Amniotic stem cell (primary cell): ENCODE measurements around the gene PWWP2B.
"Not testable (repeated sequence)": the region's sequence is repeated elsewhere in the genome, so short reads cannot be mapped to it uniquely, and the experiment has no call there.

Experiments
- DNase-seq: peaks from one replicate; lab custom pipeline; 2025; lab: John Stamatoyannopoulos, UW

Gene PWWP2B

DNA sequence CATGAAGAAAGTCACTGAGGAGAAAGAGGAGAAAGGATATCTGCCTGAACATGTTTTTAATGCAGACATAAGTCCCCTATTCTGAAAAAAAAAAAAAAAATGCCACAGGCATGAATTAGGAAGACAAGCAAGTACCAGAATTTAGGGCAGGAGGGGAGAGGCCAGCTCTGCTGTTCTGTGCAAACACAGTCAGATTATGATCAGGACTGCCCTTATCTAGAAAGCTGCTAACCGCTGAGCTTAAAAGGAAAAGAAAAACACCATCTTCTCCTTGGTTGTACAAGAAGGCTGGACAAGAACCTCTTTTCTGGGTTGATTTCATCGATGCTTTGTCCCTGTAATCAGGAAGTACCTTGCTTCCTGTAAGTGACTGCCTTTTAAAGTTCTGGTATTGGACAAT lies 15.3 kb upstream of the PWWP2B start:
- no peak for DNase-seq

- no peak for DNase-seq
Observed at GRCh38 chr10:132382231-132382922, 14.6 kb upstream of the PWWP2B start.

DNA sequence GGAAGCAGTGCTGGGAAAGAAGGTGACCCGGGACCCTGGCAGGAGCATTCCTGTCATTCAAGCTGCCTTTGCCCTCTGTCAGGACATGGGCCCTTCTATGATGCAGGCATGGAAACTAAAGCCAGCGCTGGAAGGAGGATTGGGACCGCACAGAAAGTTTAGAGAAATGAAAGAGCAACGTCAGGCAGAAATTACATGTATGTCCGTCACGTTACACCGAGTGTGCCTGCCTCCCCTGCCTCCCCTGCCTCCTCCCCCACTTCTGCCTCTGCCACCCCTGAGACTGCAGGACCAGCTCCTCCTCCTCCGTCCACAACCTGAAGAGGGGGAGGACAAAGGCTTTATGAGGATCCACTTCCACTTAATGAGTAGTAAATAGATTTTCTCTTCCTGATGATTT lies 13.9 kb upstream of the PWWP2B start:
- no peak for DNase-seq

- no peak for DNase-seq
Observed at GRCh38 chr10:132383751-132384196, 13.2 kb upstream of the PWWP2B start.

DNA sequence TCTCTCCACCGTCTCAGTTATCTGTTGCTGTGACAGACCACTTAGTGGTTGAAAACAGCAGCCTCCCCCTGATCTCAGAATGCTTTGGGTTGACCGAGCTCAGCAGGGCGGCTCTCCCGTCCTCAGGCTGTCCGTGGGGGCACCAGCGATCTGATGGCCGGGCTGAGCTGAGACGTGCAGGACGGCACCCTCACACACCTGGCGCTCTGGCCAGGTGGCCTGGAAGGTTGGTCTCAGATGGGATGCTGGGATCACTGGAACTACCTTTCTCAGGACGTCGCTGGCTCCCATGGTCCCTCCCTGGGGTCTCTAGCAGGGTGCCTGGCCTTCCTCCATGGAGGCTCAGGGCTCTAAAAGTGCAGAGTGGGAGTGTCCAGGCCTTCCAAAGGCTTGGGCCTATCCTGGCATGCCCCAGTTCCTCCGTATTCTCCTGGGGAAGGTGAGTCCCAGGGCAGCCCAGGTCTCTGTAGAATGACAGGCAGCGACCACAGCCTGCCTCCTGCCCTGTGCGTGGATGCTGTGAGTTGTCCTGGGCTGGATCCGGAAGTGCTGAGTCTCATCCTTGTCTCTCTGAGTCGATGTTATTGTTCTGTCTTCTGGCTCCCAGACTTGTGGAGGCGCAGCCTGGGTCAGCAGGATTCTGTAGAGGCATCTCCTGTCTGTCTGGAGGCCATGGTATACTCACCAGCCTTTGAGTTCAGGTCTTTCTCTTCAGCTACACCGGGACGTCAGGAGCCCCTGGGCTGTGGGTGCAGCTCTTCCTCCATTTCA lies 12.2 kb upstream of the PWWP2B start:
- no peak for DNase-seq

DNA sequence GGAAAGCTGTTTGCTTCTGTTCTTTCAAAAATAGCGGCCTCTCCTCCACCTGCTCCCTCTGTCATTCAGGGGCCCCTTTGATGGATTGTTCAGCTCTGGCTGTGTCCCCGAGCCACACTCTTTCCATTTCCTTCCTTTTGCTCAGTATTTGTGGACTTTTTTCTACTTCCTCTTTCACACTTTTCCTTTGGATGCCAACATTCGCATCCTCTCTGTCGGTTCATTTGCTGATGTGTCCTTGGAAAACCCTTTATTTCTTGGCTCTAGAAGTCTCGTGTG lies 11.7 kb upstream of the PWWP2B start:
- DNase-seq, result no peak

DNA sequence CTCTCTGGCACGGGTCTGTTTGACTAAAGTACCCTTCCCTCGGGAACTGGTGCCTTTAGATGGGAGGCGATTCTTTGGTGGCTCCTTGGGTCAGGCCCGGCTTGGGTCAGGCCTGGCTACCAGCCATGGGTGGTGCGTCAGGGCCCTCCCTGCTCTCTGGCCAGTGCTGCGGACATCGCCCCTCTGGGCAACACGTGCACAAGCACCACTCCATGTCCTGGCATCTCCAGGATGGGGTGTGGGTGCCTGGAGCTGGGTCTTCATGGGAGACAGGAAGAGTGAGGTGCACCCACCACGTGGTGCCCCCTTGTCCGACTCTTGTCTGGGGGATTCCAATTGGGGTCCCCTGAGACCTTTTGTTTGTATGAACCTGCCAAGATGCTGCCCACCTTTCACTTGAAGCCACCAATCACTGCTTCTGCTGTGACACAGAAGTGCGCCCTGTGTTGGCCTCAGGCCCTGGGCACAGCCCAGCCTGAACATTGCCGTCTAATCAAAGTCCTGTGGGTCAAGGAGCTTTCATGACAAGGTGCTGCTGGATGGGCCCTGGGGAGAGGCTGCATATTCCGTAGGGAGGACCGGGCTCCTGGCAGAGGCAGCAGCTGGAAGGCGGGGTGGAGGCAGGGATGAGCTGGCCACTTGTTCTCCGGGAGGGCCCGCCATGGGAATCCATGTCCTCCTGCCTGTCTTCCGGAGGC lies 11.1 kb upstream of the PWWP2B start:
- DNase-seq, result no peak

- DNase-seq, result no peak
Observed at GRCh38 chr10:132386419-132386831, 10.6 kb upstream of the PWWP2B start.

DNA sequence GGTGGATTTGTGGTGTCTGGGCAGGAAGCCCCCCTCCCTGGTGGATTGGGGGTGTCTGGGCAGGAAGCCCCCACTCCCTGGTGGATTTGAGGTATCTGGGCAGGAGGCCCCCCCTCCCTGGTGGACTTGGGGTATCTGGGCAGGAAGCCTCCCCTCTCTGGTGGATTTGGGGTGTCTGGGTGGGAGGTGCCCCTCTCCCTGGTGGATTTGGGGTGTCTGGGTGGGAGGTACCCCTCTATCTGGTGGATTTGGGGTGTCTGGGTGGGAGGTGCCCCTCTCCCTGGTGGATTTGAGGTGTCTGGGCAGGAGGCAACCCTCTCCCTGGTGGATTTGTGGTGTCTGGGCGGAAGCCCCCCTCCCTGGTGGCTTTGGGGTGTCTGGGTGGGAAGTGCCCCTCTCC lies 10.1 kb upstream of the PWWP2B start:
- not testable (repeated sequence) for DNase-seq

DNA sequence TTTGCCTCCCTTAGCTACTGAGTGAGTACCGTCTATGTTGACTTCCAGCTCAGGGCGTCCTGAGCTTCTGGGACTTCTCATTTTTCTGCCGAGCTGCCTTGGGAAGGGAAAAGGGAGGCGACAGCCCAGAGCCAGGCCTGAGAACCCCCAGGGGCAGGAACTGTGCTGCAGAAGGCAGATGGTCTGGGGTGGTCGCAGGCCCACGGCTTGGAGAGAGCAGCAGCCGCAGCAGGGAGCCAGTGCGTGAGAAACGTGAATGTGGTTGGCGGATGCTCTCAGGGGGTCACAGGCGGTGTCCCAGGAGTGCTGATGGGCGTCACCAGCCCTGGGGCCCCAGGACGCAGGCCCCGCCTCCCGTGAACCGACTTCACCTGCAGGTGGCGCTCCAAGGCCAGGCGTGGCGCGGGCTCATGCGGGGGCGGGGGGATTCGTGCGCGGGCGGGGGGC lies 9.2 kb upstream of the PWWP2B start:
- no peak for DNase-seq

GRCh38 chr10:132388891-132389432 lies 8.0 kb upstream of the PWWP2B start:
- DNase-seq, result no peak

DNA sequence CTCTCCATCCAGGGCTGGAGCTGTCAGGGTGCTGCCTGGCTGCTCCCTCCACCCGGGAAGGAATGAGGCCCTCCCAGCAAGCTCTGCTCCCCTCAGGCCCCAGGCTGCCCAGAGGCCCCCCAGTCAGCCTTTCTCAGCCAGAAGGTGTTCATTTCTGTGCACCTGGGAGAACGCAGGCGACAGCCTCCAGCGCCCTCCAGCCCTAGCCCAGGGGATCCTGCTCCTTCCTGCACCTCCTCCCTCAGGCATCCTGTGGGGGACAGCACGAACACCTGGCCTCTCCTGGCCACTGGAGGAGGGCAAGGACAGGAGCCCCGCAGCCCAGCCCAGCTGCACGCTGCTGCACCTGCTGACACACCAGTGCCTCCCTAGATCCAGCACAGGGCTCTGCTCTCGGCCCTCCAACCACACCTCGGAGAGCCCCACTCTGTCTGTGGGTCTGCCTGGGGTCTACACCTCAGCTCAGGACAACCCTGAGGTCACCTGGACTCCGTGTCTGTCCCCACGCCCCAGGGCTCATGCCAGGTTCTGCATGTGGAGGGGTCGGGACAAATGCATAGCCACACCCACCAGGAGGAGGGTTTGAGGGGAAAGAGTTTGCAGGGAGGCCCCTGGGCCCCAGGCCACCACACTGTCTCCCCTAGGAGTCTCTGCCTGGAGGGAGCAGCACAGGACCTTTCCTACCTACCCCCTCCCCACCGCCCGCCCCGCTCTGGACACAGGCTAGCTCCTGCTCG lies 7.4 kb upstream of the PWWP2B start:
- DNase-seq, result no peak

GRCh38 chr10:132390170-132390920 lies 6.7 kb upstream of the PWWP2B start:
- no peak for DNase-seq

- no peak for DNase-seq
Observed at GRCh38 chr10:132390921-132391675, 5.9 kb upstream of the PWWP2B start.

DNA sequence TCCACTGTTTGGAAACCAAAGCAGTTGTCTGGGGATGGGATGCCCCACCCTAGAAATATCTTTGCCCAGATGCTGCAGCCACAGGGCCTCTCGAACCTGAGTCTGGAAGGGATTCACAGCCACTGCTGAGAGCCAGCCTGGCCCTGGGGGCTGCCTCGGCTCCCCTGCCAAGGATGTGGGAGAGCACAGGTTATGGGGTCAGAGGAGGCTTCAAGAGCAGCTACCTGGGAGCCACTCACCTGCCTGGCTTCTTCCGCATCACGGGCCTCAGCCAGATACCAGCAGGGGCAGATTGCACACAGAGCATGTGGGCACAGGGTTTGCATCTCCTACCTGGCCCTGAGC lies 5.4 kb upstream of the PWWP2B start:
- no peak for DNase-seq

DNA sequence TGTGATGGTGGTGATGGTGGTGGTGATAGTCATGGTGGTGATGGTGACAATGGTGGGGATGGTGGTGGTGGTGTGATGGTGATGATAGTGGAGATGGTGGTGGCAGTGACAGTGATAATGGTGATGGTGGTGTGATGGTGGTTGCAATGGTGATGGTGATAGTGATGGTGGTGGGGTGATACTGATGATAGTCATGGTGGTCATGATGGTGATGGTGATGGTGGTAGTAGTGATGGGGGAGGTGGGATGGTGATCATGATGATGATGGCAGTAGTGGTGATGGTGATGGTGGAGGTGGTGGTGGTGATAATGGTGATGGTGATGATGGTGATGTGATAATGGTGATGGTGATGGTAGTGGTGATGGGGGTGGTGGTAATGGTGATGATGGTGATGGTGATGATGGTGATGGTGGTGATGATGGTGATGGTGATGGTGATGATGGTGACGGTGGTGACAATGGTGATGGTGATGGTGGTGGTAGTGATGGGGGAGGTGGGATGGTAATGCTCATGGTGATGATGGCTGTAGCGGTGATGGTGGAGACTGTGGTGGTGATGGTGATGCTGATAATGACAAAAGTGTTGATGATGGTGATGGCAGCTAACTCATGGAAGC lies 4.7 kb upstream of the PWWP2B start:
- DNase-seq, result no peak

DNA sequence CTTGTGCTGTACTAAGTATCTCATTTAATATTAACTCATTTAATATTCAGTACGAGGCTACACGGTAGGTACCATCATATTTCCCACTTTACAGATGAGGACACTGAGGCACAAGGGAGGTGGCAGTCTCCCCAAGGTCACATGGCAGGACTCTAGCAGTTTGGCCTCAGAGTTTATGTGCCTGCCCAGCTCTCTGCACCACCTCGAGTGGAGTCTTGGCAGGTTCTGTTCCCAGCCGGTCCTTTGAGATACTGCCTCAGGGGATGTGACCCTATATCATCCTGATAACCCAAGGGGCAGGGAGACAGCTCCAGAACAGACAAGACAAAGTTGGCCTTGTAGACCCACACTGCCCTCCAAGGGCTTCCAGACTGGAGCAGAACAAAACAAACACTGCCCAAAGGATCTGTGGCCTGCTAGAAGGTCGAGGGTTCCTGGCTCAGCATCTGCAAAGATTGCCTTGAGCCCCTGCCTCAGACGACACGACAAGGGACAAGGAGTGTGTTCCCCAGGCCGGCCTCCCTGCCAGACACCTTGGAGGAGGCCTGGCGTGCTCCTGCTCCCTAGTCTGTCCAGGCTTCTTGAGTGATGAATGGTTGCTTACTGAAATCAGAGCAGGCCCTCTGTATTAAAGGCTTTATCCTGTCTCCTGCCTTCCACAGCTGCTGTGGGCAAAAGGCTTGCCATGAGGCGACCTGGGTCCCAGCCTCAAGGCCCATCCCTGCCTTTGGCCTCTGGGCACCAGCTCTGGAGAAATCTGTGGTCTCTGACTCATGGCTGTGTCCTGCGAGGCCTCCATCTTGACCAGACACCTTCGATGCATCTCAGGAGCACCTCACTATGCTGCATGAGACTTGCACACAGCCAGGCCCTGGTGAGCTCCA lies 3.9 kb upstream of the PWWP2B start:
- DNase-seq, result no peak

GRCh38 chr10:132393695-132394181 lies 3.3 kb upstream of the PWWP2B start:
- no peak for DNase-seq

- no peak for DNase-seq
Observed at GRCh38 chr10:132394201-132394811, 2.7 kb upstream of the PWWP2B start.
